A673 (cell line): ENCODE results near the gene MTHFSD.

Experiments used
- EZH2 ChIP-seq: fragments of 200-600 bp; sonication (generic); IDR thresholded peaks from 2 replicates; pipeline ENCODE4 v1.6.1; 2017; ENCODE audit warnings: borderline replicate concordance, low read depth, mild to moderate bottlenecking, mixed read lengths, antibody characterized with exemption, low read length; ENCODE audit not compliant: poor library complexity, severe bottlenecking
- TF ChIP-seq, protein P1 (sequence below): fragments of 300-800, 200-600 bp; sonication (generic); conservative IDR thresholded peaks from 2 replicates; pipeline ENCODE4 v1.5.1; 2017; ENCODE audit warnings: low read depth, mild to moderate bottlenecking, antibody characterized with exemption, low read length, moderate library complexity, mixed read lengths

DNA sequence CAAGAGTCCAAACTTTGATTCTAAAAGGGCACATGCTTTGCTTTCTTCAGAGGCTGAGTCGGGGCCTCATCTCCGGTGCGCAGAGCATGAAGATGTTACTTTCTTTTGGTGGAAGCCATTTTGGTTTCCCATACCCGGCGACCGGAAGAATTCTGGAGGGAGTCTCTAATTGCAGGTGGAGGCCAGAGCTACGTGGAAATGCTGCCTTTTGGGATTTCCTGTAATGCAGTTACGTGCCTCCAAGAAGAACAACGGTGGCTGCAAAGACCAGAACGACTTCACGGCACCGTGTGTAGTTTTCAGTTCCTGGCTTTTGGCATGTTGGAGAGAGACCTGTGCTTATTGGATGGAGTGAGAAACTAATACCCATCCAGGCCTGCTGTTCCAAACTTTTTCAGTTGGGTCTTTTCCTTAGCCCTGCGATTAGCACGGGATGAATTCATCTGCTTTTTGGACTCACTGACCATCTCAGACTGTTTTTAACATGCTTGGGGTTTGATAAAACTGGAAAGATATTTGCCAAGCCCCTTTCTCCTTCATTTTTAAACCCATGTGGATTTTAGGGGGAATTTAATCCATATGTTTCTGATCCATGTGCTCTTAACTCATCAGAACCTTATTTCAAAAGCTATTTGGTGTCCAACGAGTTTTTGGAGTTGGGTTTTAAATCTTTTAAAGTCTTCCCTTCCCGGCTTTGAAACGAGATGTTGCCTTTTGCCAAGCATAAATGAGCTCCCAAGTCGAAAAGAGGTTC lies 42.3 kb upstream of the MTHFSD start:
- TF ChIP-seq, protein P1, sequence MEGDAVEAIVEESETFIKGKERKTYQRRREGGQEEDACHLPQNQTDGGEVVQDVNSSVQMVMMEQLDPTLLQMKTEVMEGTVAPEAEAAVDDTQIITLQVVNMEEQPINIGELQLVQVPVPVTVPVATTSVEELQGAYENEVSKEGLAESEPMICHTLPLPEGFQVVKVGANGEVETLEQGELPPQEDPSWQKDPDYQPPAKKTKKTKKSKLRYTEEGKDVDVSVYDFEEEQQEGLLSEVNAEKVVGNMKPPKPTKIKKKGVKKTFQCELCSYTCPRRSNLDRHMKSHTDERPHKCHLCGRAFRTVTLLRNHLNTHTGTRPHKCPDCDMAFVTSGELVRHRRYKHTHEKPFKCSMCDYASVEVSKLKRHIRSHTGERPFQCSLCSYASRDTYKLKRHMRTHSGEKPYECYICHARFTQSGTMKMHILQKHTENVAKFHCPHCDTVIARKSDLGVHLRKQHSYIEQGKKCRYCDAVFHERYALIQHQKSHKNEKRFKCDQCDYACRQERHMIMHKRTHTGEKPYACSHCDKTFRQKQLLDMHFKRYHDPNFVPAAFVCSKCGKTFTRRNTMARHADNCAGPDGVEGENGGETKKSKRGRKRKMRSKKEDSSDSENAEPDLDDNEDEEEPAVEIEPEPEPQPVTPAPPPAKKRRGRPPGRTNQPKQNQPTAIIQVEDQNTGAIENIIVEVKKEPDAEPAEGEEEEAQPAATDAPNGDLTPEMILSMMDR: no peak
- no peak for TF ChIP-seq EZH2
